Fibroblast of skin of left quadriceps (primary cell): ENCODE measurements around the gene WASL.
A peak's percentile ranks its signal among the peaks of the same experiment; 100 is the strongest.
"Not testable (repeated sequence)": the region's sequence is repeated elsewhere in the genome, so short reads cannot be mapped to it uniquely, and the experiment has no call there.

ENCODE experiments used
- DNase-seq, 2 experiments: peaks; one replicate each; pipeline ENCODE4 v3.0.0-alpha.2; 2013; ENCODE audit warnings: low read depth in 2 of 2

WASL gene

DNA sequence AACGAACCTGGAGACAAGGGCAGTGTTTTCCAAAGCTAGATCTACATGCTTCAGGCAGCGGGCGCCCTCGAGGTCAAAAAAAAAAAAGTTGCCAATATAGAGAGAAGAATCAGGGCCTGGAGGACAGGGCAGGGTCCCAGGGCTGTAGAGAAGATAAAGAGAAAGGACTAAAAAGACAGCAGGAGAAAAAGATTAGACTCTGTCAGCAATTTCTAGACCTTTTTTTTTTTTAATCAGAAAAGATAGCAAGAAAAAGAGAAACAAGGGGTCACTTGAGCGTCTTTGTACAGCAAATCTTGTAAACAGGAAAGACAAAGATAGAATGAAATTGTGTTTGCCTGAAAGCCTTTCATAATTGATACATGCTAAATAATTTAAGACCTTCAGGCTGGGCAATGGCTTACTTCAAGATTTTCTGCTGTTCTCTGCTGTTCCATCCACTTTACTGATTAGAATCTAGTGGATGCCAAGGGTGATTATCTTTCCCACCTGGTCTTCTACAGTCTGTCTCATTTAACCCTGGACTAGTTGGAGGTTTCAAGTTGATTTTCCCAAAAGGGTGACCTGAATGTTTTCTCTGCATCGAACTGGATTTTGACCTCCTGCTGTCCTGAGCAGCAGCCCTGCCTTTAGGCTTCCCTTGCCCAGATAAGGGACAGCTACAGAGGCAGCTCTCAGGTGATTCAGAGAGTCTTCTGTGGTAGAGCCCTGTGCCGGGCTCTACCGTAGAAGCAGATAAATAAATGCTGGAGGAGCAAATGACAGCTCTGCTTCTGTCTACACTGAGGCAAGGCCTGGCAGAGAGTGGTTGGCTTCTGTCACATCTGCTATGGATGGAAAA lies 88.1 kb downstream of the WASL start:
- DNase-seq = no peak

- no peak for DNase-seq
These were observed 90.8 kb downstream of the WASL start for GRCh38 chr7:123658023-123658422.

DNA sequence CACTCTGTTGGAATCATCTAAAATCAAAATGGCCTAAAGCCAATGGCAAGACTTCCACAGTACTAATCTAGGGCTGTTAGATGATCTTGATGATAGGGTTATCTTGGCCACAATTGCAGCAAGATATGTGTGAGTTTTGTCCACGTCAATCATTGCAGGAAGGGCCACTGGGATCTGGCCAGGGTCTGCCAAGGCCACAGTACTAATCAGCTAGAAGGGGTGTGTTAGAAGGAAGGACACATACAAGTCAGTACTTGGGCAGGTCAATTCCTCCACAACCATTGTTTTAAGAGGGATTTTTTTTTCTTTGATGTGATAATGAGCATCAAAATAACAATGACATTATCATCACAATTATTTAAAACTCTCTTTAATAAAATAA lies 91.5 kb downstream of the WASL start:
- DNase-seq = no peak

DNA sequence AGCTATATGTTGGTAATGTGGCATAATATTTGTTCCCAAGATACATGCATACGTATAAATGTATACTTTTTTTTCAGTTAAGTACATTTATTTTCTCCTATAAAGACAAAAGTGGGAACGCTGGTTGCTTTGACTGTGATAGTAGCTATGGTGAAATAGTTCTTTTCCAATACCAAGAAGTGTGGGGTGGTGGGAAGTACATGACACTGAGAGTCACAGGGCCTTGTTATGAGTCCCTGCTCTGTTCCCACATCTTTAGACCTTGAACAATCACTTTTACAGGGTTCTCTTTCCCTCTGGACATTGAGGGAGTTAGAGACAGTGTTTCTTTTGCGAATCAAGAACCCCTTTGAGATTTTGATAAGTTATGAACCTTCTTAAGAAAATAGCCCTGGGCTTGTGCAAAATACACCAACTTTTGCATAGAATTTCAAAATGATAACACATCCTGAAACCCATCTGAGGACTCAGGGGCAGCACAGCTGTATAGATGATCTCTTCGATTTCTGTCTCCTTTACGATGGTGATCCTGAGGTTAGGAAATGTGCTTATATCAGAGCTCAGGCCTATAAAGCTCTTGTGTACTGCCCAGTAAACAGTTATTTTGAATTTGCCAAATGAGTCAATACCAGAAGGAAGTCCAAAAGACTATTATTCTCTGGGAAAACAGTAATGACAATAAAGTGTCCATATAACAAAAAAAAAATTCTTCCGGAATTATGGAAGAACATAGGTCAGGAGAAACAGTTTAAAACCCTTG lies 92.1 kb downstream of the WASL start:
- DNase-seq = no peak

DNA sequence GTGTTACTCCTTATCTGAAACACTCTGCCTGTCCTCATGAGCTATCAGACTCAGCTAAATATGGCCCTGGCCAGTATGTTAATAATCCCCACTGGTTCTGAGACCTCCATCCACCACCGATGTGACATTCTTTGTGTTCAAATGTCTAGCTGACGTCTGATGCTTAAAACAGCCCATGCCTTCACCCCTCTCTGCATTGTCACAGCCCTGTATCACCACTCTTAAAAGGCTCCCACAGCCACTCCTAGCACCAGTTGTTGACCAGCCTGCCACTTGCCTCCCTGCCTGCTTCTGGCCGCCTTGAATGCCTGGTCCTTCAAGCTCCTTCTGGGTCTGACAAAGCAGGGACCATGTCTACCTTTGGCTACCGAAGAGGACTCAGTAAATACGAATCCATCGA lies 93.2 kb downstream of the WASL start, which contains the start of gene LMOD2:
LMOD2 (plus strand) TSS at position 253 of the 400 bp plus-strand sequence; CDS start at position 351, 98 bp downstream.
- DNase-seq = no peak

GRCh38 chr7:123653162-123653561 lies 95.6 kb downstream of the WASL start:
- no peak for DNase-seq

DNA sequence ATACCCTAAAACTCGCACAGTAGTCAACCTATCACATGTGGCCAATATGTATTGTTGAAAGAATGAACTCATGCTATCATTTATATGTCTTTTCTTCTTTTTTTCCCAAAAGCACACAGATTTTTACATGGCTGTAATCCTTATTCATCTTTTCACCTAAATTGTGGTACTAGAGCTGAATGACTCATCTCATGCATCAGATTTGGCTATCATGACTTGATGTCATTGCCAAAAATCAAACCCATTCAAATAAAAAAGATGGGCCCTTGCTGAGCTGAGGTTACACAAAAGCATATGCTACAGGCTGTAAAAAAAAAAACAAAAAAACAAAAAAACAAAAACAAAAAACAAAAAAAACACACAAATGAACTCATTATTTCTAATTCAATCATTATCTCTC lies 96.4 kb downstream of the WASL start:
- DNase-seq = no peak

DNA sequence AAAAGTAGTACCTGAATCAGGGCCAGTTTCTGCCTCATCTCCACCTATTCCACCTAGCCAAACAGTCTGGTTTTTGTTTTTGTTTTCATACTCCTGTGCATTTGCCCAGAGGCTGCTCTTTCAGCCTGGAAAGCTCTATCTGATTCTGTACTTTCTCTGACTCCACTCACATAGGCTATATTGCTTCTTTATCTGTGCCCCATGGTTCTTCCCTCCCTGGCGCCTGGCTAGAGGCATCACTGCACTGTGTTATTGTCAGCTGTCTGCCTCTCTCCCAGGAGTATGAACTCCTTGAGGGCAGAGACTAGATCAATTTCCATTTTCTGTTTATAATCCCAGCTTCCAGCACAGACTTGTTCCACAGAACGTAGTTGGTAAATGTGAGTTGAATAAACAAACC lies 98.2 kb downstream of the WASL start:
- no peak for DNase-seq

DNA sequence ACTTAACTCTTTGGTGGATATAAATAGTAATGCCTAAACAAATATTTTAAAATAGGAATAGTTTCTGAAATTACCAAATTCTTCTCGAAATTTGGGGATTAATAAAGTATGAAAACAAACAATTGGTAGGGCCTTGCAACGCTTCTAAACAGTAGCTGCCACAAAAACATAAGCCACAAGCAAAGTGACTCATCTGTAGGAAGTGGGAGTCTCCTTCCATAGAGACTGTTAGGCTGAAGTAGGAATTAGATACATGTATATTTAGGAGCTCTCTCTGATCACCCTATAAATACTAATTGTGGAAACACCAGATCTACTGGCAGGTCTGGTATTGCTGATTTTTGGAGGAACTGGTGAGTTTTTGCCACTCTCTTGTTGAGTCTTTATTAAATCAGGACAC lies 98.8 kb downstream of the WASL start:
- DNase-seq = no peak

DNA sequence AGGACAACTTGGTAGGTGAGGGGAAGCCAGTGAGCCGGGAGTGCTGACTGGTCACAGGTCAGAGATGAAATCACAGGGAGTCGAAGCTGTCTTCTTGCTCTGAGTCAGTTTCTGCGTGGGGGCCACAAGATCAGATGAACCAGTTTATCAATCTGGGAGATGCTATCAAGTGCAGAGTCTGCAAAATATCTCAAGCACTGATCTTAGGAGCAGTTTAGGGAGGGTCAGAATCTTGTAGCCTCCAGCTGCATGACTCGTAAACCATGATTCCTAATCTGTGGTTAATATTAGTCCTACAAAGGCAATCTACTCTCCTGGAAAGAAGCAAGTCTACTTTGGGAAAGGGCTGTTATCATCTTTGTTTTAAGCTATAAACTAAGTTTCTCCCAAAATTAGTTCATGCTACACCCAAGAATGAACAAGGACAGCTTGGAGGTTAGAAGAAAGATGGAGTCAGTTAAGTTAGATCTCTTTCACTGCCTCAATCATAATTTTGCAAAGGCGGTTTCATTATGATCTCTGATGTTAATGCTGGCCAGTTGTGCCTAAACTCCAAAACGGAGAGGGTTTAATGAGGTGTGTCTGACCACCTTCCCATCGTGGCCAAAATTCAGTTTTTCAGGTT lies 101.6 kb downstream of the WASL start:
- DNase-seq = no peak

GRCh38 chr7:123645516-123645915 lies 103.3 kb downstream of the WASL start:
- DNase-seq = no peak

GRCh38 chr7:123643495-123644441 lies 105.0 kb downstream of the WASL start:
- DNase-seq = peak; percentile 25 to 29

DNA sequence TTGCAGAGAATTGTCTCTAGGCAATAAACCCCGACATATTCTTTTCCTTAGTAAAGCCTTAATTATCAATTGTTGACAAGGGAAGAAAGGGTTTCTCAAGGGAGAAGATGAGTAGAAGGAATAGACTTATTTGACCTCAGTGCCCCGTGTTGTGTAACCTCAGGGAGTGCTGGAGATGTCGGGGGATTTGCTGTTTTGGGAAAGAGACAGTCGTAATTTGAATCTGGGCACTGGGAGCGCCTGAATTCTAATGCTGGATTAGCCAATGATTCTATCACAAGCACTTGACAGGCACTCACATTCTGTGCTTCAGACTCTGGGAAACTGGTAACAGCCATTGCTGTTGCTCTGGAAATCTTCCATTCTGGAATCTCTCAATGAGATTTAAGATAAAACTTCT lies 106.9 kb downstream of the WASL start:
- DNase-seq = no peak

DNA sequence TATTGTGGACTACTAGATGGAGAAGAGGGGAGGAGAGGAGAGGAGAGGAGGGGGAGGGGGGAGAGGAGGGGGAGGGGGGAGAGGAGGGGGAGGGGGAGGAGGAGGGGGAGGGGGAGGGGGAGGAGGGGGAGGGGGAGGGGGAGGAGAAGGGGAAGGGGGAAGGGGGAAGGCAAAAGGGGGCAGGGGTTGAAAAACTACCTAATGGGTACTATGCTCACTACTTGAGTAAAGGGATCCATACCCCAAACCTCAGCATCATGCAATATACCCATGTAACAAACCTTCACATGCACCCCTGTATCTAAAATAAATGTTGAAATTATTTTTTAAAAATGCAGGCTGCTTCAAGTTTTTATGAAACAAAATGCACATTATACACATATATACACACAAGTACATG lies 108.2 kb downstream of the WASL start:
- no peak for DNase-seq

- DNase-seq = no peak
These were observed 109.2 kb downstream of the WASL start for GRCh38 chr7:123639631-123640030.

- DNase-seq = no peak
These were observed 110.9 kb downstream of the WASL start for GRCh38 chr7:123637878-123638277.

DNA sequence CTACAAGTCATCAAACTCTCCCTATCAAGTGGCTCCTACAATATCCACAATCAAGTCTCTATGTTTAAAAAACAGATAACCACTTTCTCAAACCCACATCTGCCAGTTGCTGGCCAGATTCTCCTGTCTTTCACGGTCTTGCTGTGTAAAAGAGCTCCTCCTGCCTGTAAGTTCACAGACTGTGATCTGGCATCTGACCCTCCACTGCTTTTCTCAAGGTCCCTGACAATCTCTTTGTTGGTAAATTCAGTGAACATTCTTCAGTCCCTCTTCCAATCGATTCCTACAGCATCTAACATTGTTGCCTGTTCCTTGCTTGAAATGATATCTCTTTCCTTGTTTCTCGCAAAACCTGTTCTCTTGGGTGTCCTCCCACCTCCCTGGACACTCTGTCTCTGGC lies 111.6 kb downstream of the WASL start:
- DNase-seq = no peak

DNA sequence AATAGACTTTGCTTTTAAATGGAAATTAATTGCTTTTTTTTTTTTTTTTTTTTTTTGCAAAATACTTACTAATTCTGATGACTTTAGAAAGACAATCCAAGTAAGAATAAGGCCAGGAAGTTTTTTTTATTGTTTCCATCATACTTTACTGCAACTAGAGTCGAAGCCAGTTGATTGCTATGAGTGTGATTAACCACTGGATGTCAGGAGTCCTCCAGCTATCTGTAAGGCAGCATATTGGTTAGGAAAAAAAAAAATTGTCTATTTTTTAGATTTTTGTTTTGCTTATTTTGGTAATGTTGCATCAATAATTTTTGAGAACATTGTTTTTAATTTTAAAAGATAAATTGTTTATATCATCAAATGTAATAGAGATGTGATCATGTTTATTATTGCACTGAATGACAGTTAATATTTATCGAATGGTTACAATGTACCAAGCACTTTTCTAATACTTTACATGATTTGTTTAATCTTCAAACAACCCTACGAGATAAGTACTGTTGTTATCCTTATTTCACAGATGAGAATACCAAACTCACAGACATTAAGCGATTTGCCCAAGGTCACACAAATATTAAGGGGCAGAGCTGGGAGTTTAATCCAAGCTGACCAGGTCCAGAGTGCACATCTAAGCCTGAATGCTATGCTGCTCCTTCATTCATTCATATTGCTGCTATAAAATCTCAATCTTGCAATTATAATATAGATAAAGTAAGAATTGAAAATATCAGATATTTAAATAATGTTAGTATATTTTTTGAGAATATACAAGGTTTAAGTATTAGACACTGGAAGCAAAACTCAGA lies 113.0 kb downstream of the WASL start:
- DNase-seq = no peak

DNA sequence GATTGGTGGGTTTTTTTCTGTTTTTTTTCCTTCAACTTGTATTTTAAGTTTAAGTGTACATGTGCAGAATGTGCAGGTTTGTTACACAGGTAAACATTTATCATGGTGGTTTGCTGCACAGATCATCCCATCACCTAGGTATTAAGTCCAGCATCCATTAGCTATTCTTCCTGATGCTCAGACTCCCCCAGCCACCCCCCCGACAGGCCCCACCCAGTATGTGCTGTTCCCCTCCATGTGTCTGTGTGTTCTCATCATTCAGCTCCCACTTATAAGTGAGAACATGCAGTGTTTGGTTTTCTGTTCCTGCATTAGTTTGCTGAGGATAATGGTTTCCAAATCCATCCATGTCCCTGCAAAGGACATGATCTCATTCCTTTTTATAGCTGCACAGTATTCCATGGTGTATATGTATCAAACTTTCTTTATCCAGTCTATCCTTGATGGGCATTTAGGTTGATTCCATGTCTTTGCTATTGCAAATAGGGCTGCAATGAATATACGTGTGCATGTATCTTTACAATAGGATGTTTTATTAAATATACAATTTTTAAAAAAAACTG lies 114.7 kb downstream of the WASL start:
- not testable (repeated sequence) for DNase-seq

DNA sequence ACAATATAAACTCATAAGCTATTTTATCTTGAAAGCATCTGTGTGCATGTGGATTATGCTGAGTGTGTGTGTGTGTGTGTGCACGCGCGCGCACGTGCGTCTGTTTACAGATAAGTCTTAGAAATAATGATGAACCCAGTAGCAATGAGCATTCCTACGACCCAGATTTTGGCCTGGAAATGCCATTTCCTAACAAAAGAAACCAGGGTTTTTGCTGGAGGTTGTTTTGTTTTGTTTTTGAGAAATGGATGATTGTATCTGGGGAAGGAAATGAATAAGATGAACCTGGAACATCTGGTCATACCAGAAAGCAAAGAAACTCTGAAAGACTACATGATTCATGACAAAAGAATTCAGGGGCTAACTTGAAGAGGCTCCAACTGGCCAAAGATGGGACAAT lies 115.2 kb downstream of the WASL start:
- DNase-seq = peak; percentile 38 to 50
